HFFc6 (cell line): ENCODE data around the gene RBM46. TPM values are rescaled to one million over a fixed set of nuclear protein-coding genes. Genes with fewer than 3 reads are reported as not detected.

Experiments
- DNase-seq: peaks from one replicate; pipeline ENCODE4 v3.0.0-alpha.2; 2018
- H3K27ac Mint-ChIP-seq: 2 replicates; pipeline ENCODE4 v1.8.0; 2020; ENCODE audit warnings: mild to moderate bottlenecking, mixed read lengths
- H3K27me3 Mint-ChIP-seq: 2 replicates; pipeline ENCODE4 v1.8.0; 2021; ENCODE audit warnings: mild to moderate bottlenecking, moderate library complexity, mixed read lengths; ENCODE audit not compliant: insufficient read depth
- H3K36me3 Mint-ChIP-seq: 2 replicates; pipeline ENCODE4 v1.8.0; 2021; ENCODE audit warnings: low read depth, mixed read lengths
- H3K4me1 Mint-ChIP-seq: 2 replicates; pipeline ENCODE4 v1.8.0; 2020; ENCODE audit warnings: low read depth, mixed read lengths
- H3K4me3 Mint-ChIP-seq: 2 replicates; pipeline ENCODE4 v1.8.0; 2020; ENCODE audit warnings: mild to moderate bottlenecking, moderate library complexity, mixed read lengths
- H3K9me3 Mint-ChIP-seq: 2 replicates; pipeline ENCODE4 v1.8.0; 2020; ENCODE audit warnings: mild to moderate bottlenecking, mixed read lengths
- CTCF ChIP-seq: fragments of 200-600 bp; sonication (generic); IDR thresholded peaks from 2 replicates; pipeline ENCODE4 v1.5.0; 2021; ENCODE audit warnings: antibody characterized with exemption, mild to moderate bottlenecking
- long read RNA-seq: library from polyadenylated mRNA; unstranded; transcript quantifications from one replicate; pipeline ENCODE4 v2.0.0, GENCODE V29; 2019
- total RNA-seq, 6 experiments: library from RNA; stranded (reverse); fragmentation: NEBNext Ultra II Directional; extraction: Animal tissue kit (Norgen Biotek cat#: 25700); gene quantifications; 2 replicates in 1 of 6; 3 replicates in 5 of 6; pipeline ENCODE4 v1.2.3, GENCODE V29; 2021

The RBM46 gene
- total RNA-seq: not detected
- long read RNA-seq: 0 reads

GRCh38 chr4:154781126-154781982 is at the start of gene RBM46:
Gene RBM46, plus strand, starts transcription at chr4:154781272. Its CDS starts 15,481 bp downstream, at chr4:154796753.
- Mint-ChIP-seq H3K4me3 (no peak within 1 kb of the TSS), H3K27me3 (no peaks in the 10 kb centered on the region; the same call in 1 of the 2 replicates), H3K27ac (no peak within 1 kb of the TSS), H3K36me3 (no peaks in the 10 kb centered on the region), H3K4me1 (no peaks in the 10 kb centered on the region), H3K9me3 (peaks cover 4% of the 10 kb centered on the region; the same call in 1 of the 2 replicates)
- TF ChIP-seq CTCF: no peak
- no peak for DNase-seq

GRCh38 chr4:154731756-154732155 is 49.3 kb upstream of the RBM46 start:
- Mint-ChIP-seq H3K9me3 (no peaks in the 10 kb centered on the region; the same call in 1 of the 2 replicates), H3K4me3 (no peak overlapping the region), H3K27ac (no peak overlapping the region), H3K27me3 (no peaks in the 10 kb centered on the region), H3K4me1 (no peaks in the 10 kb centered on the region), H3K36me3 (no peaks in the 10 kb centered on the region)
- no peak for DNase-seq
- TF ChIP-seq CTCF: no peak

- Mint-ChIP-seq H3K4me3 (no peak overlapping the region), H3K27me3 (no peaks in the 10 kb centered on the region), H3K9me3 (no peaks in the 10 kb centered on the region; the same call in 1 of the 2 replicates), H3K36me3 (no peaks in the 10 kb centered on the region), H3K27ac (no peak overlapping the region), H3K4me1 (no peaks in the 10 kb centered on the region)
- TF ChIP-seq CTCF: no peak
- DNase-seq: no peak
These were observed 48.4 kb upstream of the RBM46 start for GRCh38 chr4:154732669-154733068.

GRCh38 chr4:154736770-154737169 is 44.3 kb upstream of the RBM46 start:
- TF ChIP-seq CTCF: no peak
- Mint-ChIP-seq H3K4me3 (no peak overlapping the region), H3K4me1 (no peaks in the 10 kb centered on the region), H3K27ac (no peak overlapping the region), H3K9me3 (no peaks in the 10 kb centered on the region; the same call in 1 of the 2 replicates), H3K36me3 (no peaks in the 10 kb centered on the region), H3K27me3 (peaks cover 6% of the 10 kb centered on the region; the same call in 1 of the 2 replicates)
- DNase-seq: no peak

- H3K4me1 Mint-ChIP-seq: no peaks in the 10 kb centered on the region
- H3K4me3 Mint-ChIP-seq: no peak overlapping the region
- peaks cover 14% of the 10 kb centered on the region for H3K27me3 Mint-ChIP-seq
- no peak for TF ChIP-seq CTCF
- H3K9me3 Mint-ChIP-seq: no peaks in the 10 kb centered on the region
- no peak for DNase-seq
- no peaks in the 10 kb centered on the region for H3K36me3 Mint-ChIP-seq
- no peak overlapping the region for H3K27ac Mint-ChIP-seq
These were observed 42.6 kb upstream of the RBM46 start for GRCh38 chr4:154738426-154738825.
